Measurements from ENCODE around the gene AGAP1. TPM values are rescaled to one million over a fixed set of nuclear protein-coding genes. Genes with fewer than 3 reads are reported as not detected.

AGAP1 gene
- total RNA-seq, 6 experiments from 2014 or later, result 8.1 to 11.2 (median 9.8) TPM

DNA sequence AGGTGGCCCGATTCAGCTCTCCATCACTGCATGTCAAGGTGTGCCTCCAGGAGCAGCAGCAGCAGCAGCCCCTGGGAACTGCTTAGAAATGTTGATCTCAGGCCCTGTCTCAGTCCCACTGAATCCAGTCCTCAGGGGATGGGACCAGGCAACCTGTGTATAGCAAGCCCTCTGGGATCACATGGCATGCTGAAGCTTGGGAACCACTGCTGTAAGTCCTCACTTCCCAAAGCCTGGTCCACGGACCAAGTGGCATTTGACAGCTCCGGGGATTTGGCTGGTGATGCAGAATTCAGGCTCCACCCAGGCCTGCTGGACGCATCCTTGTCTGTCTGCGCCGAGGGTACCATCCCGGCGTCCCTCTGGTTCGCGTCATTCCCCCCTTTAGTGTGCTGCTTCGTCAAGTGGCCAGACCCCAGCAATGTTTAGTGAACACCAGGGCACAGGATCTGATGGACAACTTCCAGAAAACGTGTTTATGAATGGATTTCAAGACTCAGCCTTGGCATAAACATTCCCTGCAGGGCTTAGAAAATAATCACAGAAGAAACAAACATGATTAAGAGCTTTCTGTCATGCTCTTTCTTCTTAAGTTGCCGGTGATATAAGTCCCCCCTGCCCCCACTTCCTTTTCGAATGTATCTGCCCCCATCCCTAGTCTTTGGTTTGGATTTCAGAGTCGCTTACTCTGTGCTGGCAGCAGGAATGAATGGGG lies 440.4 kb downstream of the AGAP1 start:
- no peak overlapping the region for H3K4me3 ChIP-seq
- peaks cover 0 to 3% (median 0%) of the 10 kb centered on the region in 4 donors for H3K36me3 ChIP-seq
- no peak for TF ChIP-seq POLR2A (IDR thresholded peaks at IDR 0.05)
- TF ChIP-seq, protein P1, sequence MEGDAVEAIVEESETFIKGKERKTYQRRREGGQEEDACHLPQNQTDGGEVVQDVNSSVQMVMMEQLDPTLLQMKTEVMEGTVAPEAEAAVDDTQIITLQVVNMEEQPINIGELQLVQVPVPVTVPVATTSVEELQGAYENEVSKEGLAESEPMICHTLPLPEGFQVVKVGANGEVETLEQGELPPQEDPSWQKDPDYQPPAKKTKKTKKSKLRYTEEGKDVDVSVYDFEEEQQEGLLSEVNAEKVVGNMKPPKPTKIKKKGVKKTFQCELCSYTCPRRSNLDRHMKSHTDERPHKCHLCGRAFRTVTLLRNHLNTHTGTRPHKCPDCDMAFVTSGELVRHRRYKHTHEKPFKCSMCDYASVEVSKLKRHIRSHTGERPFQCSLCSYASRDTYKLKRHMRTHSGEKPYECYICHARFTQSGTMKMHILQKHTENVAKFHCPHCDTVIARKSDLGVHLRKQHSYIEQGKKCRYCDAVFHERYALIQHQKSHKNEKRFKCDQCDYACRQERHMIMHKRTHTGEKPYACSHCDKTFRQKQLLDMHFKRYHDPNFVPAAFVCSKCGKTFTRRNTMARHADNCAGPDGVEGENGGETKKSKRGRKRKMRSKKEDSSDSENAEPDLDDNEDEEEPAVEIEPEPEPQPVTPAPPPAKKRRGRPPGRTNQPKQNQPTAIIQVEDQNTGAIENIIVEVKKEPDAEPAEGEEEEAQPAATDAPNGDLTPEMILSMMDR (IDR thresholded peaks at IDR 0.05), result no peak
- WGBS (ENCODE audit: insufficient coverage, low coverage, low lambda C conversion rate, missing lambda C conversion rate), result 79% methylated on average over 8 of the region's 15 CpGs
- ATAC-seq (no peak), DNase-seq (no peak)
- no peaks in the 10 kb centered on the region for H3K4me1 ChIP-seq
- no peak overlapping the region for H3K27ac ChIP-seq
- H3K9me3 ChIP-seq, result no peaks in the 10 kb centered on the region
- intact Hi-C loops (cut with DNase I), result no loop called here
- H3K27me3 ChIP-seq, result no peaks in the 10 kb centered on the region

DNA sequence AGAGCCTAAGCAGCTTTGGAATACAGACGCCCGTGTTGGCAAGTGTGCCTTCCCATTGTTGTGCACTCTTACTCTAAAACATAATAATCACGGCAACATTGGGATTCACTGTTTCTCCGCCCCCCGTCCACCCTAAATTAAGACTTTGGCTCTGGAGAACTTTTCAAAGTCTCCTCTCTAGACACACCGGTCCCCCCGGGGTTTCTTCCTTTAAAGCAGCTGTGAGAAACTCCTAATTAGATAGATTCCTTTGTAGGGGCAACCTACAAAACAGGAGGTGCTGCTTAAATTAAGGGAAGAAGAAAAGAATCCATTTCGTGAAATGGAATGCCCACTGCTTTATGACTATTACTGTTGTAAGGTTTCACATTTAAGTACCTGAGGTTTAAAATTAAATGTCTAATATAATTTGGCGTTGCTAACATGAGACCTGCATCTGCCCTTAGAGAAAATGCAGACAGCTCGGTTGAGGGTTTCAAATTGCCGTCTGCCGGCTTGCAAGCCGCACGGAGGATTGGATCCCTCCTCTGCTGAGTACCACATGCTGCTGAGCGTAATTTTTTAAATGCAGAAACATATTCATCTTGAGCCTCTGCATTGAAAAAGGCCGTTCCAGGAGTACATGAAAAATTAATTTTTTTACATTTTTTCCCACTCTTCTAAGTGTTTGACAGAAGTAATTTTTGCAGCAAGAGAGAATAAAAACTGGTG lies 441.1 kb downstream of the AGAP1 start:
- ATAC-seq (no peak), DNase-seq (no peak)
- Histone ChIP-seq H3K27me3 (no peaks in the 10 kb centered on the region), H3K4me1 (no peaks in the 10 kb centered on the region), H3K36me3 (peaks cover 0 to 3% (median 0%) of the 10 kb centered on the region in 4 donors), H3K27ac (no peak overlapping the region), H3K4me3 (no peak overlapping the region), H3K9me3 (no peaks in the 10 kb centered on the region)
- TF ChIP-seq, protein P1 (IDR thresholded peaks at IDR 0.05), result no peak
- no peak for TF ChIP-seq POLR2A (IDR thresholded peaks at IDR 0.05)
- 86% methylated on average over 15 of the region's 16 CpGs for WGBS (ENCODE audit: insufficient coverage, low coverage, low lambda C conversion rate, missing lambda C conversion rate)
- intact Hi-C loops (cut with DNase I), result no loop called here

DNA sequence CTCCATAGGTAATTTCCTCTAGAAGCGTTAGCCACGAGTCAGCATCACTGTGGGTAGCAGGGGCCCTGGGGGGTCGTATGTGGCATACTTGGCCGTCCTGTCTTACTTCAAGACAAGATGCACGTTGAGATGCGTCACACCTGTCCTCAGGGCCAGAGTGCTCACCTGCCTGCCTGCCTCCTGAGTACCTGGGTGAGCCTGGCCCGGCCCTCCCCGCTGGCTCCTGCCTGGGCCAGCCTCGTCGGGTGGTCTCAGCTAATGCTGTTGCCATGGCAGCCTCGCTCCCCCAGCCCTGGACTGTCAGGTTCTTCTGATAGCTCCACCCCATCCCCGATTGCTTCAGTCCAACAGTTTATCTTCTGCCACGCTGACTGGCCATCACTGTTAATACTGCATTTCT lies 441.9 kb downstream of the AGAP1 start:
- 80% methylated on average over 7 of the region's 13 CpGs for WGBS (ENCODE audit: insufficient coverage, low coverage, low lambda C conversion rate, missing lambda C conversion rate)
- H3K4me1 ChIP-seq, result no peaks in the 10 kb centered on the region
- no peak for TF ChIP-seq POLR2A (IDR thresholded peaks at IDR 0.05)
- TF ChIP-seq, protein P1 (IDR thresholded peaks at IDR 0.05), result no peak
- ATAC-seq (no peak), DNase-seq (no peak)
- no peak overlapping the region for H3K4me3 ChIP-seq
- intact Hi-C loops (cut with DNase I), result no loop called here
- no peaks in the 10 kb centered on the region for H3K9me3 ChIP-seq
- no peaks in the 10 kb centered on the region for H3K27me3 ChIP-seq
- H3K27ac ChIP-seq, result no peak overlapping the region
- H3K36me3 ChIP-seq, result peaks cover 0 to 3% (median 0%) of the 10 kb centered on the region in 4 donors

DNA sequence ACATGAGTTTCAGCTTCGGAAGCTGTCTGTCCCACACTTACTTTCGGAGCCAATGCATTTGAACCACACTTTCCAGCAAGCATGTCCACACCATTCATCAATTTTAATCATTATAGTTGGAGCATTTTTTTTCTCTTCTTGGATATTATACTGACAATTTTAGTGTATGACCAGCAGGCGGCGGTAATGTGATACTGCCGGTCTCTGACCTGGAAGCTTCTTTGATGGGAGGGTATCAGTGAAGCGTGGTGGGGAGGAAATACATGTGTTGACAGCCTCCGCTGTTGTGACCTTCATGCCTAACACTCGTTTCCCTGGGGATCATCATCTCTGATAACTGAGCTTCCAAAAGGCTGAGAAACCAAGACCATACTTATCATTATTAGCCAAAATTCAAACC lies 442.6 kb downstream of the AGAP1 start:
- 68% methylated on average over 7 of the region's 8 CpGs for WGBS (ENCODE audit: insufficient coverage, low coverage, low lambda C conversion rate, missing lambda C conversion rate)
- H3K9me3 ChIP-seq, result no peaks in the 10 kb centered on the region
- TF ChIP-seq, protein P1 (IDR thresholded peaks at IDR 0.05), result peak in 3 of 4 donors; percentile 7 to 33 (median 12)
- no peak for TF ChIP-seq POLR2A (IDR thresholded peaks at IDR 0.05)
- peaks cover 0 to 3% (median 0%) of the 10 kb centered on the region in 4 donors for H3K36me3 ChIP-seq
- no peaks in the 10 kb centered on the region for H3K27me3 ChIP-seq
- ATAC-seq (no peak), DNase-seq (peak in 1 of 3 donors; percentile 5)
- H3K4me3 ChIP-seq, result no peak overlapping the region
- no peak overlapping the region for H3K27ac ChIP-seq
- H3K4me1 ChIP-seq, result no peaks in the 10 kb centered on the region
- intact Hi-C loops (cut with DNase I), result no loop called here

All from right lobe of liver (tissue), 6 donors.